ENCODE data around the gene IL4I1.

DNA sequence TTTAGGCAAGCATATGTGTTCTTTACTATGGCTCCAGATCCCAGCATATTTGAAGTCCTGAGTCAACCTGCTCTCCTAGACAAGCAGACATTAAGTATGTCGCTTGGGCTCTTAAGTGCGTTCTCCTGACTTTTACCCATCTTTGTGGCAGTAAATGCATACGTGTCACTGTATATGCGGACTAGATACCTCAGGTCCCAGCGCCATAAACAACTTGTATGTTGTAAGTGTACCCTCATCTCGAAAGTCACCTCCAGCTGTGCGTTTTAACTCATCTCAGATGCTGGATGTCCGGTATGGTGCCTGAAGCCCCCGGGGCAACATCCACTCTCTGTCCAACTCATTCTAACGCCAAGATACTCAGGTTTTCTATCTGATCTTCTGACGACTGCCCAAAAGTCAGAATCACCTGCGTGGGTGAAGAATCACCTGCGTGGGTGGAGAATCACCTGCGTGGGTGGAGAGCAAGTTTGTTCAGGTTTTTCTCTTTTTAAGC is 44.0 kb downstream of the IL4I1 start:
- no peak for TF ChIP-seq CTCF (conservative IDR thresholded peaks at IDR 0.05 in 1 of 2, IDR thresholded peaks at IDR 0.05 in 1 of 2; ENCODE audit: extremely low read depth in 1 of 2, insufficient read depth in 1 of 2, low read depth in 1 of 2, low read length in 2 of 2)
- no peak for TF ChIP-seq EZH2 (IDR thresholded peaks at IDR 0.05; ENCODE audit: borderline replicate concordance, low read length)

Measured in mammary epithelial cell (primary cell).